HFFc6 (cell line): Measurements from ENCODE around the gene CCNK. TPM values are rescaled to one million over a fixed set of nuclear protein-coding genes. Genes with fewer than 3 reads are reported as not detected.

Experiments
- DNase-seq: peaks from one replicate; pipeline ENCODE4 v3.0.0-alpha.2; 2018
- H3K27ac Mint-ChIP-seq: 2 replicates; pipeline ENCODE4 v1.8.0; 2020; ENCODE audit warnings: mild to moderate bottlenecking, mixed read lengths
- H3K27me3 Mint-ChIP-seq: 2 replicates; pipeline ENCODE4 v1.8.0; 2021; ENCODE audit warnings: mild to moderate bottlenecking, moderate library complexity, mixed read lengths; ENCODE audit not compliant: insufficient read depth
- H3K36me3 Mint-ChIP-seq: 2 replicates; pipeline ENCODE4 v1.8.0; 2021; ENCODE audit warnings: low read depth, mixed read lengths
- H3K4me1 Mint-ChIP-seq: 2 replicates; pipeline ENCODE4 v1.8.0; 2020; ENCODE audit warnings: low read depth, mixed read lengths
- H3K4me3 Mint-ChIP-seq: 2 replicates; pipeline ENCODE4 v1.8.0; 2020; ENCODE audit warnings: mild to moderate bottlenecking, moderate library complexity, mixed read lengths
- H3K9me3 Mint-ChIP-seq: 2 replicates; pipeline ENCODE4 v1.8.0; 2020; ENCODE audit warnings: mild to moderate bottlenecking, mixed read lengths
- CTCF ChIP-seq: fragments of 200-600 bp; sonication (generic); IDR thresholded peaks from 2 replicates; pipeline ENCODE4 v1.5.0; 2021; ENCODE audit warnings: antibody characterized with exemption, mild to moderate bottlenecking
- total RNA-seq, 6 experiments: library from RNA; stranded (reverse); fragmentation: NEBNext Ultra II Directional; extraction: Animal tissue kit (Norgen Biotek cat#: 25700); gene quantifications; 2 replicates in 1 of 6; 3 replicates in 5 of 6; pipeline ENCODE4 v1.2.3, GENCODE V29; 2021

The CCNK gene
- total RNA-seq, 6 experiments from 2014 or later: 74.9 to 93.1 (median 86.4) TPM

- H3K27ac Mint-ChIP-seq: 0 out of 2 replicates have a peak overlapping the region, but pooled peaks have one; percentile 6
- H3K27me3 Mint-ChIP-seq: peaks cover under 1% of the 10 kb centered on the region
- TF ChIP-seq CTCF: no peak
- no peak overlapping the region for H3K4me3 Mint-ChIP-seq
- H3K4me1 Mint-ChIP-seq: peaks cover 73% of the 10 kb centered on the region
- H3K9me3 Mint-ChIP-seq: no peaks in the 10 kb centered on the region
- DNase-seq: no peak
- no peaks in the 10 kb centered on the region for H3K36me3 Mint-ChIP-seq
Observed at GRCh38 chr14:99527427-99528076, 46.3 kb downstream of the CCNK start.

GRCh38 chr14:99529899-99530298 lies 48.7 kb downstream of the CCNK start:
- Mint-ChIP-seq H3K36me3 (no peaks in the 10 kb centered on the region), H3K27me3 (peaks cover 1% of the 10 kb centered on the region; the same call in 1 of the 2 replicates), H3K27ac (peak overlapping the region; percentile 80), H3K9me3 (no peaks in the 10 kb centered on the region), H3K4me3 (no peak overlapping the region; the same call in 1 of the 2 replicates), H3K4me1 (peaks cover 51% of the 10 kb centered on the region)
- peak; percentile 53 for TF ChIP-seq CTCF
- DNase-seq: peak; percentile 31

GRCh38 chr14:99530407-99531155 lies 49.4 kb downstream of the CCNK start:
- no peak overlapping the region; the same call in none of the 2 replicates for H3K4me3 Mint-ChIP-seq
- no peaks in the 10 kb centered on the region for H3K9me3 Mint-ChIP-seq
- TF ChIP-seq CTCF: no peak
- no peak for DNase-seq
- H3K27me3 Mint-ChIP-seq: peaks cover 1% of the 10 kb centered on the region; the same call in 1 of the 2 replicates
- H3K27ac Mint-ChIP-seq: peak overlapping the region; percentile 80
- no peaks in the 10 kb centered on the region for H3K36me3 Mint-ChIP-seq
- H3K4me1 Mint-ChIP-seq: peaks cover 44% of the 10 kb centered on the region

GRCh38 chr14:99531251-99532096 lies 50.3 kb downstream of the CCNK start:
- Mint-ChIP-seq H3K9me3 (no peaks in the 10 kb centered on the region), H3K27me3 (peaks cover 1% of the 10 kb centered on the region; the same call in 1 of the 2 replicates), H3K36me3 (no peaks in the 10 kb centered on the region), H3K4me3 (peak overlapping the region; percentile 64), H3K4me1 (peaks cover 46% of the 10 kb centered on the region), H3K27ac (peak overlapping the region; percentile 80)
- no peak for TF ChIP-seq CTCF
- peak; percentile 39 for DNase-seq

GRCh38 chr14:99532310-99532709 lies 51.1 kb downstream of the CCNK start:
- no peak for DNase-seq
- Mint-ChIP-seq H3K4me3 (no peak overlapping the region), H3K36me3 (no peaks in the 10 kb centered on the region), H3K27ac (peak overlapping the region; percentile 80; the same call in 1 of the 2 replicates), H3K4me1 (peaks cover 50% of the 10 kb centered on the region), H3K27me3 (peaks cover 1% of the 10 kb centered on the region; the same call in 1 of the 2 replicates), H3K9me3 (no peaks in the 10 kb centered on the region)
- TF ChIP-seq CTCF: no peak
